ENCODE data around the gene P3H1. TPM values are rescaled to one million over a fixed set of nuclear protein-coding genes. Genes with fewer than 3 reads are reported as not detected.
A peak's percentile ranks its signal among the peaks of the same experiment; 100 is the strongest.

Gene P3H1
- polyA plus RNA-seq, 1 experiment: 156 TPM

- CTCF ChIA-PET: interaction anchor here (1.1 to 1.6 kb wide), 2 partner anchors 14 to 16 kb away, joined by 3 to 5 read pairs; no protein-coding TSS in a partner anchor
- TF ChIP-seq CTCF (IDR thresholded peaks at IDR 0.05; ENCODE audit: low read depth, low read length): no peak
- no peak for DNase-seq (ENCODE audit: low read depth, low spot score)
Measured at GRCh38 chr1:42793824-42794223, 27.0 kb upstream of the P3H1 start.

GRCh38 chr1:42788021-42788420 lies 21.2 kb upstream of the P3H1 start:
- Histone ChIP-seq H3K27ac (ENCODE audit: low read depth, low read length) (no peak overlapping the region), H3K27me3 (ENCODE audit: control insufficient read depth, insufficient read depth, low read length) (peaks cover 2% of the 10 kb centered on the region), H3K4me3 (ENCODE audit: low read depth, low read length) (no peak overlapping the region), H3K9me3 (ENCODE audit: control insufficient read depth, insufficient read depth, low read length) (no peaks in the 10 kb centered on the region; the same call in 1 of the 2 replicates)
- no peak for DNase-seq (ENCODE audit: low read depth, low spot score)
- CTCF ChIA-PET: interaction anchor here (0.5 to 2.8 kb wide), 3 partner anchors 10 to 286 kb away, joined by 5 to 11 read pairs (median 8); no protein-coding TSS in a partner anchor
- POLR2A ChIA-PET: interaction anchor here (0.9 kb wide), 1 partner anchor 1093 kb away, joined by 4 read pairs; no protein-coding TSS in a partner anchor
- no peak for TF ChIP-seq CTCF (IDR thresholded peaks at IDR 0.05; ENCODE audit: low read depth, low read length)

More at GRCh38 chr1:42793824-42794223, 27.0 kb upstream of the P3H1 start:
- Histone ChIP-seq H3K9me3 (ENCODE audit: control insufficient read depth, insufficient read depth, low read length) (no peaks in the 10 kb centered on the region), H3K4me3 (ENCODE audit: low read depth, low read length) (no peak overlapping the region), H3K27ac (ENCODE audit: low read depth, low read length) (no peak overlapping the region), H3K27me3 (ENCODE audit: control insufficient read depth, insufficient read depth, low read length) (peaks cover 15% of the 10 kb centered on the region)
- POLR2A ChIA-PET: no interaction called here

GRCh38 chr1:42786097-42786496 lies 19.3 kb upstream of the P3H1 start:
- CTCF ChIA-PET: interaction anchor here (2.8 kb wide), 1 partner anchor 288 kb away, joined by 11 read pairs; no protein-coding TSS in a partner anchor

GRCh38 chr1:42784946-42785693 lies 18.3 kb upstream of the P3H1 start, which contains the start of gene TMEM269:
TSS of gene TMEM269 (plus strand) at chr1:42784991. CDS start at chr1:42789894, 4,903 bp downstream.
- CTCF ChIA-PET: interaction anchor here (1.0 kb wide), 1 partner anchor 289 kb away, joined by 3 read pairs; no protein-coding TSS in a partner anchor
- Histone ChIP-seq H3K4me3 (ENCODE audit: low read depth, low read length) (peak within 1 kb of the TSS; percentile 49), H3K27me3 (ENCODE audit: control insufficient read depth, insufficient read depth, low read length) (no peaks in the 10 kb centered on the region), H3K27ac (ENCODE audit: low read depth, low read length) (no peak within 1 kb of the TSS), H3K9me3 (ENCODE audit: control insufficient read depth, insufficient read depth, low read length) (no peaks in the 10 kb centered on the region; the same call in 1 of the 2 replicates)
- no peak for DNase-seq (ENCODE audit: low read depth, low spot score)
- POLR2A ChIA-PET: no interaction called here
- TF ChIP-seq CTCF (IDR thresholded peaks at IDR 0.05; ENCODE audit: low read depth, low read length): no peak

More at GRCh38 chr1:42786097-42786496, 19.3 kb upstream of the P3H1 start:
- H3K9me3 ChIP-seq (ENCODE audit: control insufficient read depth, insufficient read depth, low read length): no peaks in the 10 kb centered on the region; the same call in 1 of the 2 replicates
- no peak for TF ChIP-seq CTCF (IDR thresholded peaks at IDR 0.05; ENCODE audit: low read depth, low read length)
- H3K27ac ChIP-seq (ENCODE audit: low read depth, low read length): no peak overlapping the region
- POLR2A ChIA-PET: no interaction called here
- H3K4me3 ChIP-seq (ENCODE audit: low read depth, low read length): no peak overlapping the region
- H3K27me3 ChIP-seq (ENCODE audit: control insufficient read depth, insufficient read depth, low read length): peaks cover 2% of the 10 kb centered on the region
- DNase-seq (ENCODE audit: low read depth, low spot score): no peak

GRCh38 chr1:42784547-42784945 lies 17.7 kb upstream of the P3H1 start:
- no peaks in the 10 kb centered on the region for H3K27me3 ChIP-seq (ENCODE audit: control insufficient read depth, insufficient read depth, low read length)
- CTCF ChIA-PET: interaction anchor here (1.0 kb wide), 1 partner anchor 289 kb away, joined by 3 read pairs; no protein-coding TSS in a partner anchor
- no peak for TF ChIP-seq CTCF (IDR thresholded peaks at IDR 0.05; ENCODE audit: low read depth, low read length)
- no peaks in the 10 kb centered on the region; the same call in 1 of the 2 replicates for H3K9me3 ChIP-seq (ENCODE audit: control insufficient read depth, insufficient read depth, low read length)
- no peak for DNase-seq (ENCODE audit: low read depth, low spot score)
- H3K27ac ChIP-seq (ENCODE audit: low read depth, low read length): no peak overlapping the region
- POLR2A ChIA-PET: no interaction called here
- peak overlapping the region; percentile 49; the same call in 1 of the 2 replicates for H3K4me3 ChIP-seq (ENCODE audit: low read depth, low read length)
